GM21737 (cell line): ENCODE data around the gene LRRC8A.
A peak's percentile ranks its signal among the peaks of the same experiment; 100 is the strongest.
"Not testable (repeated sequence)": the region's sequence is repeated elsewhere in the genome, so short reads cannot be mapped to it uniquely, and the experiment has no call there.

Experiments
- ATAC-seq: cut with Tn5 transposase; IDR thresholded peaks from one replicate; pipeline ENCODE4 v1.9.1; 2021; ENCODE audit warnings: mild to moderate bottlenecking, moderate library complexity; ENCODE audit not compliant: unreplicated experiment

Gene LRRC8A

GRCh38 chr9:128881884-128882676, at the start of gene LRRC8A, which contains the start of gene KYAT1:
Gene LRRC8A (plus strand): TSS chr9:128882133. CDS start chr9:128907165, 25,032 bp downstream.
Gene KYAT1 (minus strand): TSS chr9:128881950. CDS start chr9:128845405, 36,545 bp downstream.
- peak; percentile 78 for ATAC-seq

- ATAC-seq = no peak
Measured at GRCh38 chr9:128833696-128834095, 48.2 kb upstream of the LRRC8A start.

- ATAC-seq = no peak
Measured at GRCh38 chr9:128835246-128836210, 46.4 kb upstream of the LRRC8A start.

- no peak for ATAC-seq
Measured at GRCh38 chr9:128836509-128837145, 45.3 kb upstream of the LRRC8A start.

GRCh38 chr9:128838338-128838737, 43.6 kb upstream of the LRRC8A start:
- ATAC-seq = no peak

- no peak for ATAC-seq
Measured at GRCh38 chr9:128840524-128840923, 41.4 kb upstream of the LRRC8A start.

GRCh38 chr9:128841694-128842492, 40.0 kb upstream of the LRRC8A start:
- ATAC-seq = no peak

- not testable (repeated sequence) for ATAC-seq
Measured at GRCh38 chr9:128843171-128843570, 38.8 kb upstream of the LRRC8A start.

- no peak for ATAC-seq
Measured at GRCh38 chr9:128845186-128845931, 36.6 kb upstream of the LRRC8A start.

- no peak for ATAC-seq
Measured at GRCh38 chr9:128846680-128847030, 35.3 kb upstream of the LRRC8A start.

- ATAC-seq = no peak
Measured at GRCh38 chr9:128847803-128848202, 34.1 kb upstream of the LRRC8A start.

GRCh38 chr9:128851024-128851423, 30.9 kb upstream of the LRRC8A start:
- ATAC-seq = not testable (repeated sequence)

GRCh38 chr9:128851779-128852600, 29.9 kb upstream of the LRRC8A start:
- ATAC-seq = not testable (repeated sequence)

GRCh38 chr9:128852646-128853045, 29.3 kb upstream of the LRRC8A start:
- ATAC-seq = not testable (repeated sequence)

GRCh38 chr9:128854454-128854853, 27.5 kb upstream of the LRRC8A start:
- not testable (repeated sequence) for ATAC-seq

GRCh38 chr9:128858476-128858875, 23.5 kb upstream of the LRRC8A start:
- not testable (repeated sequence) for ATAC-seq

GRCh38 chr9:128860937-128861336, 21.0 kb upstream of the LRRC8A start:
- ATAC-seq = no peak

GRCh38 chr9:128861501-128861900, 20.4 kb upstream of the LRRC8A start:
- ATAC-seq = no peak

GRCh38 chr9:128862401-128862851, 19.5 kb upstream of the LRRC8A start:
- no peak for ATAC-seq
